Pancreas (tissue), 10 donors: ENCODE data around the gene SIGLEC14. TPM values are rescaled to one million over a fixed set of nuclear protein-coding genes. Genes with fewer than 3 reads are reported as not detected.

ENCODE experiments used
- ATAC-seq, 4 donors: fragments of 200-7000 bp; cut with Tn5 transposase; one replicate each; pipeline versions ENCODE4 v1.8.0 to v1.9.1; 2020; ENCODE audit warnings: mild to moderate bottlenecking in 4 of 4, moderate library complexity in 4 of 4
- DNase-seq, 6 donors: peaks; one replicate each; pipeline ENCODE4 v3.0.0-alpha.2; 2020
- FAIRE-seq: peaks from 2 replicates; lab custom pipeline; 2012; peaks lifted over from hg19 to GRCh38; lab: Jason Lieb, UNC
- H3K27ac ChIP-seq, 4 donors: fragments of 200-600 bp; sonication (generic); 1 replicate in 3 of 4; 2 replicates in 1 of 4; pipeline versions ENCODE4 v1.5.0 to v1.8.0; 2020
- H3K27me3 ChIP-seq, 4 donors: fragments of 200-600 bp; one replicate each; pipeline ENCODE4 v1.8.0; 2021
- H3K36me3 ChIP-seq, 3 donors: fragments of 200-600 bp; sonication (generic) in 1 of 3; one replicate each; pipeline versions ENCODE4 v1.5.0 to v1.8.0; 2020 to 2021
- H3K4me1 ChIP-seq, 3 donors: fragments of 200-600 bp; one replicate each; pipeline ENCODE4 v1.8.0; 2021
- H3K4me3 ChIP-seq, 4 donors: fragments of 200-600 bp; sonication (generic) in 2 of 4; one replicate each; pipeline versions ENCODE4 v1.5.0 to v1.8.0; 2020 to 2021
- H3K9me3 ChIP-seq, 4 donors: fragments of 200-600 bp; one replicate each; pipeline ENCODE4 v1.8.0; 2021
- WGBS, 2 donors: extraction: QIAGEN DNeasy Blood & Tissue Kit; methylation state at CpG; one replicate each; pipeline ENCODE4 v1.1.7; 2013; 5-methylcytosine and 5-hydroxymethylcytosine counted together
- intact Hi-C, 3 donors: fragments of 100-400 bp; cut with DNase I; formaldehyde crosslinking; loops; one replicate each; pipeline versions ENCODE4 v1.11.1 to v1.14.2; 2022
- polyA plus RNA-seq, 2 donors: library from polyadenylated mRNA; stranded (reverse); fragments of 200-250 nt; gene quantifications; one replicate each; pipeline ENCODE4 v1.2.3, GENCODE V29; 2013
- total RNA-seq, 6 donors: library from RNA; stranded (reverse); fragmentation: NEBNext Ultra II Directional in 4 of 6; extraction: Animal tissue kit (Norgen Biotek cat#: 25700) in 4 of 6; gene quantifications; one replicate each; pipeline versions ENCODE4 v1.2.1 to v1.2.4, GENCODE V29; 2021 to 2023
- TF ChIP-seq, protein P1 (sequence below), 4 donors: fragments of 200-600 bp; sonication (generic) in 3 of 4; IDR thresholded peaks; one replicate each; pipeline versions ENCODE4 v1.5.0 to v1.8.0; 2021; ENCODE audit warnings: antibody characterized with exemption in 4 of 4
- donor health status: healthy with polysubstance abuse.
- donor health status: DM: no; HTN: no; CAD: no; lungs with moderate emphysema.
- donor health status: DM: no; HTN: no; CAD: no.
- donor health status: control.
- donor health status: control.
- donor health status: Bipolar disorder and iron deficiency.
- donor health status: DM: yes; HTN: yes; CAD: no.
- donor health status: DM: no; HTN: no; CAD: no.
- donor health status: DM: no; HTN: no; CAD: no.
- donor health status: DM: yes; HTN: yes; CAD: no.

SIGLEC14 gene
- total and polyA plus RNA-seq, 8 donors = 0.12 to 5.0 (median 1.1) TPM; not detected in 1

GRCh38 chr19:51644636-51645271 is 1.9 kb downstream of the SIGLEC14 start:
- no peak overlapping the region for H3K4me3 ChIP-seq
- FAIRE-seq (no peak), DNase-seq (no peak), ATAC-seq (peak in 1 of 4 donors; percentile 46)
- no peaks in the 10 kb centered on the region for H3K4me1 ChIP-seq
- intact Hi-C loops = no loop called here
- TF ChIP-seq, protein P1, sequence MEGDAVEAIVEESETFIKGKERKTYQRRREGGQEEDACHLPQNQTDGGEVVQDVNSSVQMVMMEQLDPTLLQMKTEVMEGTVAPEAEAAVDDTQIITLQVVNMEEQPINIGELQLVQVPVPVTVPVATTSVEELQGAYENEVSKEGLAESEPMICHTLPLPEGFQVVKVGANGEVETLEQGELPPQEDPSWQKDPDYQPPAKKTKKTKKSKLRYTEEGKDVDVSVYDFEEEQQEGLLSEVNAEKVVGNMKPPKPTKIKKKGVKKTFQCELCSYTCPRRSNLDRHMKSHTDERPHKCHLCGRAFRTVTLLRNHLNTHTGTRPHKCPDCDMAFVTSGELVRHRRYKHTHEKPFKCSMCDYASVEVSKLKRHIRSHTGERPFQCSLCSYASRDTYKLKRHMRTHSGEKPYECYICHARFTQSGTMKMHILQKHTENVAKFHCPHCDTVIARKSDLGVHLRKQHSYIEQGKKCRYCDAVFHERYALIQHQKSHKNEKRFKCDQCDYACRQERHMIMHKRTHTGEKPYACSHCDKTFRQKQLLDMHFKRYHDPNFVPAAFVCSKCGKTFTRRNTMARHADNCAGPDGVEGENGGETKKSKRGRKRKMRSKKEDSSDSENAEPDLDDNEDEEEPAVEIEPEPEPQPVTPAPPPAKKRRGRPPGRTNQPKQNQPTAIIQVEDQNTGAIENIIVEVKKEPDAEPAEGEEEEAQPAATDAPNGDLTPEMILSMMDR (IDR thresholded peaks at IDR 0.05) = no peak
- peaks cover 0 to 3% (median 0%) of the 10 kb centered on the region in 4 donors for H3K27me3 ChIP-seq
- H3K36me3 ChIP-seq = no peaks in the 10 kb centered on the region
- no peaks in the 10 kb centered on the region for H3K9me3 ChIP-seq
- no peak overlapping the region for H3K27ac ChIP-seq
- WGBS, 2 donors = 29 to 33% methylated on average over 11 of the region's 11 CpGs

DNA sequence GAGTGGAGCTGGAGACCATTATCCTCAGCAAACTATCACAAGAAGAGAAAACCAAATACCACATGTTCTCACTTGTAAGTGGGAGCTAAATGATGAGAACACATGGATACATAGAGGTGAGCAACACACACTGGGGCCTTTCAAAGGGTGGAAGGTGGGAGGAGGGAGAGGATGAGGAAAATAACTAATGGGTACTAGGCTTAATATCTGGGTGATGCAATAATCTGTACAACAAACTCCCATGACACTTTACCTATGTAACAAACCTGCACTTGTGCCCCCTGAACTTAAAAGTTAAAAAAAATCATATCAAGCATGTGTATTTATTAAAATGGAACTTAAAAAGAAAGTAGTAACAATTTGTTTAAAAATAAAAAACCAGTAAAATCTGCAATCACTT is 5.0 kb downstream of the SIGLEC14 start:
- Histone ChIP-seq H3K9me3 (no peaks in the 10 kb centered on the region), H3K4me3 (no peak overlapping the region), H3K36me3 (no peaks in the 10 kb centered on the region), H3K27me3 (peaks cover 0 to 3% (median 0%) of the 10 kb centered on the region in 4 donors), H3K4me1 (no peaks in the 10 kb centered on the region), H3K27ac (no peak overlapping the region)
- intact Hi-C loops = no loop called here
- no peak for FAIRE-seq
- TF ChIP-seq, protein P1 (IDR thresholded peaks at IDR 0.05) = no peak
- no peak for ATAC-seq
- no peak for DNase-seq

- intact Hi-C loops = no loop called here
- TF ChIP-seq, protein P1 (IDR thresholded peaks at IDR 0.05) = no peak
- no peaks in the 10 kb centered on the region for H3K9me3 ChIP-seq
Measured at GRCh38 chr19:51640386-51640785, 6.2 kb downstream of the SIGLEC14 start.

GRCh38 chr19:51639916-51640315 is 6.7 kb downstream of the SIGLEC14 start:
- no peak for ATAC-seq

More at GRCh38 chr19:51640386-51640785, 6.2 kb downstream of the SIGLEC14 start:
- peaks cover 0 to 3% (median 0%) of the 10 kb centered on the region in 4 donors for H3K27me3 ChIP-seq
- no peak for ATAC-seq
- WGBS, 2 donors = 73 to 80% methylated on average over 3 of the region's 3 CpGs
- no peak for FAIRE-seq
- no peak overlapping the region for H3K27ac ChIP-seq
- H3K36me3 ChIP-seq = no peaks in the 10 kb centered on the region
- no peak overlapping the region for H3K4me3 ChIP-seq
- H3K4me1 ChIP-seq = no peaks in the 10 kb centered on the region
- no peak for DNase-seq

More at GRCh38 chr19:51639916-51640315, 6.7 kb downstream of the SIGLEC14 start:
- 39 to 50% methylated on average over 4 of the region's 4 CpGs for WGBS, 2 donors
- Histone ChIP-seq H3K9me3 (no peaks in the 10 kb centered on the region), H3K4me3 (no peak overlapping the region), H3K36me3 (no peaks in the 10 kb centered on the region), H3K4me1 (no peaks in the 10 kb centered on the region), H3K27ac (no peak overlapping the region), H3K27me3 (peaks cover 0 to 3% (median 0%) of the 10 kb centered on the region in 4 donors)
- DNase-seq = no peak
- FAIRE-seq = no peak
- intact Hi-C loops = no loop called here
- TF ChIP-seq, protein P1 (IDR thresholded peaks at IDR 0.05) = no peak
